H1 (cell line): Measurements from ENCODE around the gene KCNE1. TPM values are rescaled to one million over a fixed set of nuclear protein-coding genes. Genes with fewer than 3 reads are reported as not detected.

Source experiments
- polyA plus RNA-seq, 7 experiments: library from polyadenylated mRNA; depleted of rRNA in 3 of 7; stranded (reverse) in 5 of 7; unstranded in 2 of 7; fragments of >200 nt in 5 of 7; fragments of 200-250 nt in 2 of 7; gene quantifications; 1 replicate in 5 of 7; 2 replicates in 1 of 7; 4 replicates in 1 of 7; pipeline versions ENCODE4 v1.2.1 to v1.2.3, GENCODE V29; 2011 to 2013; ENCODE audit warnings: missing spikeins in 2 of 7, mixed read lengths in 2 of 7
- total RNA-seq: library from RNA; stranded (reverse); fragmentation: NEBNext Ultra II Directional; extraction: Animal tissue kit (Norgen Biotek cat#: 25700); gene quantifications from 2 replicates; pipeline ENCODE4 v1.2.1, GENCODE V29; 2021
- TF ChIP-seq, protein P1 (sequence below): fragments of 300-600 bp; sonication (generic); IDR thresholded peaks from 2 replicates; pipeline ENCODE4 v1.7.1; 2012; ENCODE audit warnings: low read length, moderate library complexity, mild to moderate bottlenecking, inconsistent platforms; ENCODE audit not compliant: insufficient replicate concordance

The KCNE1 gene
- total and polyA plus RNA-seq, 2 of the 8 experiments (the other 6 are each of a cell fraction or from before 2014, with no cell fraction given) = 0.08 to 0.28 TPM

DNA sequence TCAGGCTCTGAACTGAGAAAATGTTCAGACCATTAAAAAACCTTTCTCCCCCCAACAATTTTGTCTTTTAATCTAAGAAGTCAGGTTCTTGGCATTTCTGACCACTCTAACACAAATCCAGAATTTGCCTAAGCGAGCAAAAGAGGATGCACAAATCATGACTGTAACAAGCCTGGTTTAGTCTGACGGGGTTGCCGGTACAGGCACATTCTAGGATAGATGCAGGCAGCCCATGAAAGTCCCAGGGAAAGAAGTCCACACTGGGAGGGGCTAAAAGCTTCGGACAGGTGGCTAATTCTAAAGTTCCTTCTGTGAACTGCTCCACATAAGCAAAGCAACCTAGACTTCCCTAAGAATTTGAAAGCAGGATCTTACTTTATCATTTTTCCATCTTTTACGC, 48.0 kb upstream of the KCNE1 start (continued):
- TF ChIP-seq, protein P1, sequence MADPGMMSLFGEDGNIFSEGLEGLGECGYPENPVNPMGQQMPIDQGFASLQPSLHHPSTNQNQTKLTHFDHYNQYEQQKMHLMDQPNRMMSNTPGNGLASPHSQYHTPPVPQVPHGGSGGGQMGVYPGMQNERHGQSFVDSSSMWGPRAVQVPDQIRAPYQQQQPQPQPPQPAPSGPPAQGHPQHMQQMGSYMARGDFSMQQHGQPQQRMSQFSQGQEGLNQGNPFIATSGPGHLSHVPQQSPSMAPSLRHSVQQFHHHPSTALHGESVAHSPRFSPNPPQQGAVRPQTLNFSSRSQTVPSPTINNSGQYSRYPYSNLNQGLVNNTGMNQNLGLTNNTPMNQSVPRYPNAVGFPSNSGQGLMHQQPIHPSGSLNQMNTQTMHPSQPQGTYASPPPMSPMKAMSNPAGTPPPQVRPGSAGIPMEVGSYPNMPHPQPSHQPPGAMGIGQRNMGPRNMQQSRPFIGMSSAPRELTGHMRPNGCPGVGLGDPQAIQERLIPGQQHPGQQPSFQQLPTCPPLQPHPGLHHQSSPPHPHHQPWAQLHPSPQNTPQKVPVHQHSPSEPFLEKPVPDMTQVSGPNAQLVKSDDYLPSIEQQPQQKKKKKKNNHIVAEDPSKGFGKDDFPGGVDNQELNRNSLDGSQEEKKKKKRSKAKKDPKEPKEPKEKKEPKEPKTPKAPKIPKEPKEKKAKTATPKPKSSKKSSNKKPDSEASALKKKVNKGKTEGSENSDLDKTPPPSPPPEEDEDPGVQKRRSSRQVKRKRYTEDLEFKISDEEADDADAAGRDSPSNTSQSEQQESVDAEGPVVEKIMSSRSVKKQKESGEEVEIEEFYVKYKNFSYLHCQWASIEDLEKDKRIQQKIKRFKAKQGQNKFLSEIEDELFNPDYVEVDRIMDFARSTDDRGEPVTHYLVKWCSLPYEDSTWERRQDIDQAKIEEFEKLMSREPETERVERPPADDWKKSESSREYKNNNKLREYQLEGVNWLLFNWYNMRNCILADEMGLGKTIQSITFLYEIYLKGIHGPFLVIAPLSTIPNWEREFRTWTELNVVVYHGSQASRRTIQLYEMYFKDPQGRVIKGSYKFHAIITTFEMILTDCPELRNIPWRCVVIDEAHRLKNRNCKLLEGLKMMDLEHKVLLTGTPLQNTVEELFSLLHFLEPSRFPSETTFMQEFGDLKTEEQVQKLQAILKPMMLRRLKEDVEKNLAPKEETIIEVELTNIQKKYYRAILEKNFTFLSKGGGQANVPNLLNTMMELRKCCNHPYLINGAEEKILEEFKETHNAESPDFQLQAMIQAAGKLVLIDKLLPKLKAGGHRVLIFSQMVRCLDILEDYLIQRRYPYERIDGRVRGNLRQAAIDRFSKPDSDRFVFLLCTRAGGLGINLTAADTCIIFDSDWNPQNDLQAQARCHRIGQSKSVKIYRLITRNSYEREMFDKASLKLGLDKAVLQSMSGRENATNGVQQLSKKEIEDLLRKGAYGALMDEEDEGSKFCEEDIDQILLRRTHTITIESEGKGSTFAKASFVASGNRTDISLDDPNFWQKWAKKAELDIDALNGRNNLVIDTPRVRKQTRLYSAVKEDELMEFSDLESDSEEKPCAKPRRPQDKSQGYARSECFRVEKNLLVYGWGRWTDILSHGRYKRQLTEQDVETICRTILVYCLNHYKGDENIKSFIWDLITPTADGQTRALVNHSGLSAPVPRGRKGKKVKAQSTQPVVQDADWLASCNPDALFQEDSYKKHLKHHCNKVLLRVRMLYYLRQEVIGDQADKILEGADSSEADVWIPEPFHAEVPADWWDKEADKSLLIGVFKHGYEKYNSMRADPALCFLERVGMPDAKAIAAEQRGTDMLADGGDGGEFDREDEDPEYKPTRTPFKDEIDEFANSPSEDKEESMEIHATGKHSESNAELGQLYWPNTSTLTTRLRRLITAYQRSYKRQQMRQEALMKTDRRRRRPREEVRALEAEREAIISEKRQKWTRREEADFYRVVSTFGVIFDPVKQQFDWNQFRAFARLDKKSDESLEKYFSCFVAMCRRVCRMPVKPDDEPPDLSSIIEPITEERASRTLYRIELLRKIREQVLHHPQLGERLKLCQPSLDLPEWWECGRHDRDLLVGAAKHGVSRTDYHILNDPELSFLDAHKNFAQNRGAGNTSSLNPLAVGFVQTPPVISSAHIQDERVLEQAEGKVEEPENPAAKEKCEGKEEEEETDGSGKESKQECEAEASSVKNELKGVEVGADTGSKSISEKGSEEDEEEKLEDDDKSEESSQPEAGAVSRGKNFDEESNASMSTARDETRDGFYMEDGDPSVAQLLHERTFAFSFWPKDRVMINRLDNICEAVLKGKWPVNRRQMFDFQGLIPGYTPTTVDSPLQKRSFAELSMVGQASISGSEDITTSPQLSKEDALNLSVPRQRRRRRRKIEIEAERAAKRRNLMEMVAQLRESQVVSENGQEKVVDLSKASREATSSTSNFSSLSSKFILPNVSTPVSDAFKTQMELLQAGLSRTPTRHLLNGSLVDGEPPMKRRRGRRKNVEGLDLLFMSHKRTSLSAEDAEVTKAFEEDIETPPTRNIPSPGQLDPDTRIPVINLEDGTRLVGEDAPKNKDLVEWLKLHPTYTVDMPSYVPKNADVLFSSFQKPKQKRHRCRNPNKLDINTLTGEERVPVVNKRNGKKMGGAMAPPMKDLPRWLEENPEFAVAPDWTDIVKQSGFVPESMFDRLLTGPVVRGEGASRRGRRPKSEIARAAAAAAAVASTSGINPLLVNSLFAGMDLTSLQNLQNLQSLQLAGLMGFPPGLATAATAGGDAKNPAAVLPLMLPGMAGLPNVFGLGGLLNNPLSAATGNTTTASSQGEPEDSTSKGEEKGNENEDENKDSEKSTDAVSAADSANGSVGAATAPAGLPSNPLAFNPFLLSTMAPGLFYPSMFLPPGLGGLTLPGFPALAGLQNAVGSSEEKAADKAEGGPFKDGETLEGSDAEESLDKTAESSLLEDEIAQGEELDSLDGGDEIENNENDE = no peak
